Upper lobe of right lung (tissue), 1 donor: ENCODE measurements around the gene SMARCB1. TPM values are rescaled to one million over a fixed set of nuclear protein-coding genes. Genes with fewer than 3 reads are reported as not detected.

Source experiments
- ATAC-seq: fragments of 200-7000 bp; cut with Tn5 transposase; one replicate; pipeline ENCODE4 v1.9.1; 2020; ENCODE audit warnings: mild to moderate bottlenecking, moderate library complexity
- DNase-seq: peaks from one replicate; pipeline ENCODE4 v3.0.0-alpha.2; 2020
- H3K27ac ChIP-seq: fragments of 200-600 bp; one replicate; pipeline ENCODE4 v1.8.0; 2022
- H3K27me3 ChIP-seq: fragments of 200-600 bp; one replicate; pipeline ENCODE4 v1.8.0; 2022; ENCODE audit warnings: mild to moderate bottlenecking
- H3K36me3 ChIP-seq: fragments of 200-600 bp; one replicate; pipeline ENCODE4 v1.8.0; 2022
- H3K4me1 ChIP-seq: fragments of 200-600 bp; one replicate; pipeline ENCODE4 v1.8.0; 2022
- H3K4me3 ChIP-seq: fragments of 200-600 bp; one replicate; pipeline ENCODE4 v1.8.0; 2022; ENCODE audit warnings: mild to moderate bottlenecking
- H3K9me3 ChIP-seq: fragments of 200-600 bp; one replicate; pipeline ENCODE4 v1.8.0; 2022
- intact Hi-C: fragments of 100-400 bp; cut with DNase I; formaldehyde crosslinking; loops from one replicate; pipeline ENCODE4 v1.11.0; 2022
- total RNA-seq: library from RNA; stranded (reverse); fragmentation: NEBNext Ultra II Directional; extraction: Animal tissue kit (Norgen Biotek cat#: 25700); gene quantifications from one replicate; pipeline ENCODE4 v1.2.1, GENCODE V29; 2021
- TF ChIP-seq, protein P1 (sequence below): fragments of 200-600 bp; IDR thresholded peaks from one replicate; pipeline ENCODE4 v1.8.0; 2022; ENCODE audit warnings: antibody characterized with exemption
- donor health status: DM: no; HTN: yes; CAD: no; lungs with severe emphysema.

Gene SMARCB1
- total RNA-seq, 1 donor from 2014 or later, result 59.6 TPM

DNA sequence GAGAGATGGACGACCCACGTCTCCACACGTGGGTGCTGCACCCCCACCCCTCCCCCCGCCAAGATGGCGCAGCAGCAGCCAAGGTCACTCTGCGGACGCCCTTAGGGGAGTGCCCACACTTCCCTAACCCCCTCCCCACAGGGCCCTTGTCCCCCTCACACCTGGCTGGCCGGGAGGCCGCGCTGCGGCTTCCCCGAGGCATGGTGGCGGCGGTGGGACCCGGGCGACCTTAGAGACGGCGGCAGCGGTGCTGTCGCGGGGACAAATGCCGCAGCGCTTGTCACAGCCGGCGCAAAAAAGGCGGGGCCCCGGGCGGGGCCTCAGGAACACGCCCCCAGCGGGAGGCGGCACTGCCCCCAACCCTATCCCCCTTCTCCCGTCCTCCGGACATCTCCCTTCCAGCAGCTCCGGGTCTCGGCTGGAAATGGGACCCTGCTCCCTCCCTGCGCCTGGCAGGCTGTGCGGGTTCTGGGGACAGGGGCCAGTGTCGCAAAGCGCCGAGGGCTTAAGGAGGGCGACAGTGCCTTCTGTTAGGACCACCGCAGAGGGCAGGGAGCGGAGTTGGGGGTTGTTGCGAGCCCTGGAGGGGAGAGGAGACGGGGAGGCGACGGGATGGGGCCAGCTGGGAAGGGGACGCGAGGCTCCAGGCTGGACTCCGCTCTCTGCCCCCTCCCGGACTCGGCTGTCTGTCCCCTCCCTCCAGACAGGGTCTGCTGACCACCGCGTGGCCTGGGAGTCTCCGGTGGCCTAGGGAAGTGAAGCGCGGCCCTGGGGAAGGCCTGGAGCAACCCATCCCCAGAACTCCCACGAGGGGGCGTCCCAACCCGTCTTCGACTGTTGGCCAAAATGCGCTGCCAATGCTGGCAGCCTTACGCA is 18.9 kb upstream of the SMARCB1 start, which contains the start of gene CHCHD10:
TSS of gene CHCHD10 (minus strand) at position 300 of the 876 bp plus-strand sequence. CDS start at position 202, 98 bp downstream.
- DNase-seq (peak; percentile 92), ATAC-seq (peak; percentile 84)
- H3K9me3 ChIP-seq, result no peaks in the 10 kb centered on the region
- peak within 1 kb of the TSS; percentile 81 for H3K4me3 ChIP-seq
- peak within 1 kb of the TSS; percentile 83 for H3K27ac ChIP-seq
- no peaks in the 10 kb centered on the region for H3K36me3 ChIP-seq
- no peaks in the 10 kb centered on the region for H3K27me3 ChIP-seq
- TF ChIP-seq, protein P1, sequence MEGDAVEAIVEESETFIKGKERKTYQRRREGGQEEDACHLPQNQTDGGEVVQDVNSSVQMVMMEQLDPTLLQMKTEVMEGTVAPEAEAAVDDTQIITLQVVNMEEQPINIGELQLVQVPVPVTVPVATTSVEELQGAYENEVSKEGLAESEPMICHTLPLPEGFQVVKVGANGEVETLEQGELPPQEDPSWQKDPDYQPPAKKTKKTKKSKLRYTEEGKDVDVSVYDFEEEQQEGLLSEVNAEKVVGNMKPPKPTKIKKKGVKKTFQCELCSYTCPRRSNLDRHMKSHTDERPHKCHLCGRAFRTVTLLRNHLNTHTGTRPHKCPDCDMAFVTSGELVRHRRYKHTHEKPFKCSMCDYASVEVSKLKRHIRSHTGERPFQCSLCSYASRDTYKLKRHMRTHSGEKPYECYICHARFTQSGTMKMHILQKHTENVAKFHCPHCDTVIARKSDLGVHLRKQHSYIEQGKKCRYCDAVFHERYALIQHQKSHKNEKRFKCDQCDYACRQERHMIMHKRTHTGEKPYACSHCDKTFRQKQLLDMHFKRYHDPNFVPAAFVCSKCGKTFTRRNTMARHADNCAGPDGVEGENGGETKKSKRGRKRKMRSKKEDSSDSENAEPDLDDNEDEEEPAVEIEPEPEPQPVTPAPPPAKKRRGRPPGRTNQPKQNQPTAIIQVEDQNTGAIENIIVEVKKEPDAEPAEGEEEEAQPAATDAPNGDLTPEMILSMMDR, result peak; percentile 75
- intact Hi-C loops, result no loop called here
- H3K4me1 ChIP-seq, result peaks cover 28% of the 10 kb centered on the region

DNA sequence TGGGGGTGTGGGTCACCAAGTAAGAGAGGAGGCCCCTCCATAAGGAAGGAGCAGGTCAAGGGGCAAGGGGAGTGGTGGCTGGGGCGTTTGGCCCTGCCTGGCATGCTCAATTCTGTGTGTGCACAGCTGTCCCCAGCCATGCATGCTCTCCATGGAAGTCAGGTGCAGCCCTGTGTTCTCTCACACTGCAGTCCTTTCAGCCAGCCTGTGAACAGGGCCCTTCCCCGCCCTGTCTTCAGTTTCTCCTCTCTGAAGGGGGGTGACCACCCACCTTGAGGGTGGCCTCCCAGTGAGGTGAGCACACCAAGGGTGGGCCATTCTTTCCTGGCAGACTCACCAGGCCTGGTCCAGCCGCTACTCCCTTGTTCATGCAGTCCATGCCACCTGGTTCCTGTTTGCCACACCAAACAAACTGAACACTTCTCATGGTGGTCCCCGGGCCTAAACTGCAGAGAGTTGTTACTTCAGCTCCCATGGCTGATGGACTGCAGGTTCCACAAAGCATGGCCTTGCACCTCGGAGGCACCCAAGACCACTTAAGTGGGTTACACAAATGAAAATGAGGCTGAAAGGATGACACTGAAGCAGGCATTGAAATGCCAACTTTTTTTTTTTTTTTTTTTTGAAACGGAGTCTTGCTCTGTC is 17.3 kb upstream of the SMARCB1 start:
- Histone ChIP-seq H3K27me3 (no peaks in the 10 kb centered on the region), H3K27ac (no peak overlapping the region), H3K4me3 (no peak overlapping the region), H3K36me3 (no peaks in the 10 kb centered on the region), H3K9me3 (no peaks in the 10 kb centered on the region), H3K4me1 (peaks cover 25% of the 10 kb centered on the region)
- ATAC-seq, result no peak
- TF ChIP-seq, protein P1, result no peak
- intact Hi-C loops, result no loop called here
- no peak for DNase-seq

DNA sequence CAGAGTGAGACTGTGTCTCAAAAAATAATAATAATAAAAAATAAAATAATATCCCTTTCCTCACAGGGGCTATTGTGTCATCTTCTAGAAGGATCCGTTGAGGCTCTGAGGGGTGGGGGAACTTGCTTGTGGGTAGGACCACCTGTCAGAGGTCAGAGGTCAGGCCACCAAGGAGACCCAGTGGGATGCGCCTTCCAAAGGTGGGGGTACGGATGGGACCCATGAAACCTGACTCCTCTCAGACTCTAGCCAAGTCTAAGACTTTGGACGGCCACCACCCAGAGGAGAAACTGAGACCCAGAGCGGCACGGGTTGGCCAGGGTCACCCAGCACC is 14.5 kb upstream of the SMARCB1 start:
- H3K27me3 ChIP-seq, result no peaks in the 10 kb centered on the region
- DNase-seq (no peak), ATAC-seq (no peak)
- H3K4me1 ChIP-seq, result peaks cover 20% of the 10 kb centered on the region
- H3K27ac ChIP-seq, result no peak overlapping the region
- intact Hi-C loops, result loop anchor here (10.0 kb wide), 1 partner anchor 73 kb away; no protein-coding TSS in a partner anchor
- TF ChIP-seq, protein P1, result no peak
- no peaks in the 10 kb centered on the region for H3K36me3 ChIP-seq
- H3K4me3 ChIP-seq, result peak overlapping the region; percentile 50
- no peaks in the 10 kb centered on the region for H3K9me3 ChIP-seq

DNA sequence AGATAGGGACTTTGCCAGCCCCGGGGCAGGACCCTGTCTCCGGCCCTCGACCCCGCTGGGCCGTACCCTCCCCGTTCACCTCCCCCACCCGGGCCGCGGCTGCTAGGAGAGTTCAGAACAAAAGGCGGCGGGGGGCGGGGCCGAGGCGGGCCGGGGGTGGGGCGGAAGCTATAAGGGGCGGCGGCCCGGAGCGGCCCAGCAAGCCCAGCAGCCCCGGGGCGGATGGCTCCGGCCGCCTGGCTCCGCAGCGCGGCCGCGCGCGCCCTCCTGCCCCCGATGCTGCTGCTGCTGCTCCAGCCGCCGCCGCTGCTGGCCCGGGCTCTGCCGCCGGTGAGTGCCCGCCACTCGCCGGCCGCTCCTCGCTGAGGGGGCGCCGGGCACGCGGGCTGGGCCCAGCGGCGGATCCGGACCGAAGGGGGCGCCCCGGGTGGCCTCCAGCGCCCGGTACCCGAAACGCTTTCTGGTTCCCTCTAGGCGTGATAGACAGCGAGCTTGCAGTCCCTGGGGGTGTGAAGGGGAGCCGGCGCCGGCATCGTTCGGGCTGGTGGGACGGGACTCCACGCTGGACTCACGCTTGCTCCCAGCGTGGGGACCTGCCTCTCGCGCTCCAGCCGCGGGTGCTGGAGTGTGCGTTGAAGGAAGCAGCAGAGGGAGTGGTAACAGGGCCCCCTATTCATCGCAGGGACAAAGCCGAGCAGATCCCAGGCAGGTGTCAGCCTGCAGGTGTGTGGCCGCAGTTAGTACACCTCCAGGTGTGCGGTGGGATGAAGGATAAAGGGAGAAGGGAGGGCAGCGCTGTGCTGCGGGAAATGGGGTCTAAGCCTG is 13.9 kb upstream of the SMARCB1 start, which contains the start of gene MMP11:
TSS of gene MMP11 (plus strand) at position 201 of the 825 bp plus-strand sequence. CDS start at position 223, 22 bp downstream.
- H3K27me3 ChIP-seq, result no peaks in the 10 kb centered on the region
- peaks cover 20% of the 10 kb centered on the region for H3K4me1 ChIP-seq
- no peaks in the 10 kb centered on the region for H3K36me3 ChIP-seq
- peak; percentile 52 for ATAC-seq
- intact Hi-C loops, result loop anchor here (10.0 kb wide), 1 partner anchor 72 kb away; no protein-coding TSS in a partner anchor
- H3K27ac ChIP-seq, result no peak within 1 kb of the TSS
- TF ChIP-seq, protein P1, result no peak
- H3K4me3 ChIP-seq, result peak within 1 kb of the TSS; percentile 50
- peak; percentile 81 for DNase-seq
- H3K9me3 ChIP-seq, result no peaks in the 10 kb centered on the region

DNA sequence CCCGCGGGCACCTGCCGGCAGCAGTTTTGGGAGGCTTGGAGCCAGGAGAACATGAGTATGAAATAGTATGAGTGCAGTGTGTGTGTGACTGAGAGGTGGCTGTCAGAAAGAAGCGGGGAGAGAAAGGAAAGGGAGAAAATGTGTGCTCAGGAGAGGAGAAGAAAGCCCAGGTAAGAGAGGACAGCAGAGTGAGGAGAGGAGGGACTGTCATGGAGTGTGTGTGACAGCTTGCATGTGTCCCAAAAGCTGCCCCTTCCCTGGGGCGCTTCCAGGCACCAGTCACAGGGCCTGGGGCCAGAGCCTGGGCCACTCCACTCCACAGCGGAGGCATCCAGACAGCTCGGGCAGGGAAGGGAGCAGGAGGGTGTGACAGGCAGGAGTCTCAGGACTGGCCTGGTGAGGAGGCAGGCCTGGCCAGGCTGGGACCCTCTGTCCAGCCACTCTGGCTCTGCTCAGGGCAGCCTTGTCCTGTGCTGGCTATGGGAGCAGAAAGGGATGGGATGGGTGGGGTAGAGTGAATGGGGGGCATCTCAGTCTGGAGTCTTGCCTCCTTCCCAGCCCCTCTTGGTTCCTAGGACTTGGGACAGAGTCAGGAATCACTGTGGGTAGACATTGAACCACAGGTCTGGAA is 13.2 kb upstream of the SMARCB1 start:
- Histone ChIP-seq H3K27ac (no peak overlapping the region), H3K9me3 (no peaks in the 10 kb centered on the region), H3K4me3 (peak overlapping the region; percentile 50), H3K27me3 (no peaks in the 10 kb centered on the region), H3K36me3 (no peaks in the 10 kb centered on the region), H3K4me1 (peaks cover 13% of the 10 kb centered on the region)
- TF ChIP-seq, protein P1, result no peak
- no peak for ATAC-seq
- DNase-seq, result no peak
- intact Hi-C loops, result loop anchor here (10.0 kb wide), 1 partner anchor 71 kb away; no protein-coding TSS in a partner anchor
